Fibroblast of lung (primary cell): ENCODE measurements around the gene AP2A2. TPM values are rescaled to one million over a fixed set of nuclear protein-coding genes. Genes with fewer than 3 reads are reported as not detected.

ENCODE experiments used
- DNase-seq, 2 donors: peaks; one replicate each; pipeline versions ENCODE4 v3.0.0 to v3.0.0-alpha.2; 2010; ENCODE audit warnings: low read depth in 2 of 2
- H2AFZ ChIP-seq: 2 replicates; pipeline ENCODE4 v1.5.1; 2012; ENCODE audit warnings: low read length, control low read depth, inconsistent platforms
- H3K27ac ChIP-seq: 2 replicates; pipeline ENCODE4 v1.5.1; 2011; ENCODE audit warnings: low read length, control low read depth; ENCODE audit not compliant: insufficient read depth
- H3K27me3 ChIP-seq: 2 replicates; pipeline ENCODE4 v1.5.1; 2011; ENCODE audit warnings: mild to moderate bottlenecking, low read length; ENCODE audit not compliant: control insufficient read depth, insufficient read depth
- H3K36me3 ChIP-seq: 2 replicates; pipeline ENCODE4 v1.5.1; 2011; ENCODE audit warnings: low read length; ENCODE audit not compliant: control insufficient read depth, insufficient read depth
- H3K4me1 ChIP-seq: 2 replicates; pipeline ENCODE4 v1.5.1; 2011; ENCODE audit warnings: low read length; ENCODE audit not compliant: control insufficient read depth, insufficient read depth; ENCODE audit errors: extremely low read depth
- H3K4me2 ChIP-seq: 2 replicates; pipeline ENCODE4 v1.5.1; 2011; ENCODE audit warnings: low read length, control low read depth; ENCODE audit not compliant: insufficient read depth; ENCODE audit errors: extremely low read depth
- H3K4me3 ChIP-seq, 4 experiments: fragments of 200-600 bp in 1 of 4; sonication (generic) in 1 of 4; replicated peaks in 1 of 4; 2 replicates each; pipeline ENCODE4 v1.5.1; 2011 to 2016; ENCODE audit warnings: low read length in 4 of 4, low read depth in 3 of 4, mild to moderate bottlenecking in 3 of 4, control low read depth in 2 of 4, inconsistent platforms in 1 of 4, mixed read lengths in 1 of 4; ENCODE audit not compliant: insufficient read depth in 1 of 4; ENCODE audit errors: control extremely low read depth in 1 of 4
- H3K79me2 ChIP-seq: 2 replicates; pipeline ENCODE4 v1.5.1; 2012; ENCODE audit warnings: mild to moderate bottlenecking, low read length, inconsistent platforms; ENCODE audit not compliant: control insufficient read depth, insufficient read depth
- H3K9ac ChIP-seq: 2 replicates; pipeline ENCODE4 v1.5.1; 2011; ENCODE audit warnings: mild to moderate bottlenecking, low read length, control low read depth; ENCODE audit not compliant: insufficient read depth
- H3K9me3 ChIP-seq: 2 replicates; pipeline ENCODE4 v1.5.1; 2012; ENCODE audit warnings: low read depth, low read length; ENCODE audit not compliant: control insufficient read depth, insufficient read depth
- H4K20me1 ChIP-seq: 2 replicates; pipeline ENCODE4 v1.5.1; 2011; ENCODE audit warnings: low read length; ENCODE audit not compliant: control insufficient read depth, insufficient read depth; ENCODE audit errors: extremely low read depth
- CTCF ChIP-seq, 2 donors: IDR thresholded peaks in 1 of 2; conservative IDR thresholded peaks in 1 of 2; 1 replicate in 1 of 2; 2 replicates in 1 of 2; pipeline ENCODE4 v1.5.1; 2011 to 2012; ENCODE audit warnings: low read length in 2 of 2, control low read depth in 1 of 2, inconsistent platforms in 1 of 2, low read depth in 1 of 2, mild to moderate bottlenecking in 1 of 2
- EZH2 ChIP-seq: IDR thresholded peaks from 2 replicates; pipeline ENCODE4 v1.5.1; 2012; ENCODE audit warnings: low read length, control low read depth, mild to moderate bottlenecking; ENCODE audit errors: missing control alignments
- polyA plus RNA-seq, 2 donors: library from polyadenylated mRNA; depleted of rRNA in 1 of 2; stranded (reverse) in 1 of 2; unstranded in 1 of 2; fragments of >200 nt; gene quantifications; 2 replicates each; pipeline ENCODE4 v1.2.1, GENCODE V29; 2011 to 2012; ENCODE audit warnings: missing spikeins in 1 of 2
- total RNA-seq: library from RNA; depleted of rRNA; stranded (reverse); fragments of >200 nt; gene quantifications from 2 replicates; pipeline ENCODE4 v1.2.1, GENCODE V29; 2014

Gene AP2A2
- total and polyA plus RNA-seq, 2 donors (not counting 1 experiment from before 2014, with no cell fraction given) = 21.6 to 46.1 TPM

- Histone ChIP-seq H3K27me3 (no peaks in the 10 kb centered on the region), H3K36me3 (no peaks in the 10 kb centered on the region), H3K79me2 (no peaks in the 10 kb centered on the region), H3K9me3 (no peaks in the 10 kb centered on the region), H2AFZ (no peak overlapping the region), H3K9ac (no peak overlapping the region), H3K4me2 (no peak overlapping the region), H3K4me3 (no peak overlapping the region), H3K27ac (no peak overlapping the region), H4K20me1 (no peaks in the 10 kb centered on the region), H3K4me1 (no peaks in the 10 kb centered on the region)
- TF ChIP-seq EZH2 = no peak
- TF ChIP-seq CTCF (conservative IDR thresholded peaks at IDR 0.05 in 1 of 2, IDR thresholded peaks at IDR 0.05 in 1 of 2; ENCODE audit: low read depth in 1 of 2, low read length in 2 of 2) = no peak
- DNase-seq = no peak
Observed at GRCh38 chr11:1026163-1026450, 100.4 kb downstream of the AP2A2 start.

GRCh38 chr11:1026641-1027482 is 101.2 kb downstream of the AP2A2 start:
- no peaks in the 10 kb centered on the region for H4K20me1 ChIP-seq

More at GRCh38 chr11:1026641-1027482, 101.2 kb downstream of the AP2A2 start:
- Histone ChIP-seq H2AFZ (no peak overlapping the region), H3K4me3 (no peak overlapping the region), H3K36me3 (no peaks in the 10 kb centered on the region), H3K9me3 (no peaks in the 10 kb centered on the region), H3K4me2 (no peak overlapping the region), H3K4me1 (no peaks in the 10 kb centered on the region), H3K27me3 (no peaks in the 10 kb centered on the region), H3K27ac (no peak overlapping the region), H3K9ac (no peak overlapping the region), H3K79me2 (no peaks in the 10 kb centered on the region)
- TF ChIP-seq EZH2 (no peak), CTCF (conservative IDR thresholded peaks at IDR 0.05 in 1 of 2, IDR thresholded peaks at IDR 0.05 in 1 of 2; ENCODE audit: low read depth in 1 of 2, low read length in 2 of 2) (no peak)
- DNase-seq = no peak
